ENCODE measurements around the gene KLHDC4.

DNA sequence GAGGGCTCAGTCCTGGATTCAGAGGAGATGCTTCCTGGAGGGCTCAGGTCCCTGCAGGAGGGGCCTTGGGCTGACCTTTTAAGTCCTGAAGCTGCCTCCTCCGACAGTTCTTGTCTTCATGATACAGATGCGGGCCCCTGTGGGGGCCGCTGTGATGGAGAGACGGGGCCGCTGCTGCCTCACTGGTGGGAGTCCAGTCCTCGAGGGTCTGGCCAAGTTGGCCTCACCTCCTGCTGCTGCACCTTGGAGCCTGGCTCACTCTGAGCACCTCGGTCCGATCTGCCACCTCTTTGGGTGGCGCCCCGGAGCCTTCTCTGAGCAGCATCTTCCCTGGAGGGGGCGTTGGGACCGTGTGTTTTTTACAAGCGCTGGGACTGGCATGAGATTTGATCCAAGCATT lies 79.1 kb downstream of the KLHDC4 start:
- TF ChIP-seq RAD21 (IDR thresholded peaks at IDR 0.05; ENCODE audit: low read length) (no peak), POLR2A (IDR thresholded peaks at IDR 0.05; ENCODE audit: low read depth, low read length) (no peak), RFX5 (IDR thresholded peaks at IDR 0.05; ENCODE audit: low read depth, low read length) (no peak), MXI1 (IDR thresholded peaks at IDR 0.05; ENCODE audit: borderline replicate concordance, low read depth, low read length) (no peak), NFE2L2 (IDR thresholded peaks at IDR 0.05; ENCODE audit: low read depth, low read length) (no peak), CHD1 (IDR thresholded peaks at IDR 0.05; ENCODE audit: low read depth, low read length) (no peak), CEBPB (IDR thresholded peaks at IDR 0.05; ENCODE audit: low read depth, low read length) (no peak), FOS (IDR thresholded peaks at IDR 0.05; ENCODE audit: low read depth, low read length) (no peak), MAZ (IDR thresholded peaks at IDR 0.05; ENCODE audit: borderline replicate concordance, low read depth, low read length) (no peak)
- TF ChIP-seq, protein P1, sequence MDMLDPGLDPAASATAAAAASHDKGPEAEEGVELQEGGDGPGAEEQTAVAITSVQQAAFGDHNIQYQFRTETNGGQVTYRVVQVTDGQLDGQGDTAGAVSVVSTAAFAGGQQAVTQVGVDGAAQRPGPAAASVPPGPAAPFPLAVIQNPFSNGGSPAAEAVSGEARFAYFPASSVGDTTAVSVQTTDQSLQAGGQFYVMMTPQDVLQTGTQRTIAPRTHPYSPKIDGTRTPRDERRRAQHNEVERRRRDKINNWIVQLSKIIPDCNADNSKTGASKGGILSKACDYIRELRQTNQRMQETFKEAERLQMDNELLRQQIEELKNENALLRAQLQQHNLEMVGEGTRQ (IDR thresholded peaks at IDR 0.05; ENCODE audit: low read depth, low read length) = no peak
- TF ChIP-seq, protein P2, sequence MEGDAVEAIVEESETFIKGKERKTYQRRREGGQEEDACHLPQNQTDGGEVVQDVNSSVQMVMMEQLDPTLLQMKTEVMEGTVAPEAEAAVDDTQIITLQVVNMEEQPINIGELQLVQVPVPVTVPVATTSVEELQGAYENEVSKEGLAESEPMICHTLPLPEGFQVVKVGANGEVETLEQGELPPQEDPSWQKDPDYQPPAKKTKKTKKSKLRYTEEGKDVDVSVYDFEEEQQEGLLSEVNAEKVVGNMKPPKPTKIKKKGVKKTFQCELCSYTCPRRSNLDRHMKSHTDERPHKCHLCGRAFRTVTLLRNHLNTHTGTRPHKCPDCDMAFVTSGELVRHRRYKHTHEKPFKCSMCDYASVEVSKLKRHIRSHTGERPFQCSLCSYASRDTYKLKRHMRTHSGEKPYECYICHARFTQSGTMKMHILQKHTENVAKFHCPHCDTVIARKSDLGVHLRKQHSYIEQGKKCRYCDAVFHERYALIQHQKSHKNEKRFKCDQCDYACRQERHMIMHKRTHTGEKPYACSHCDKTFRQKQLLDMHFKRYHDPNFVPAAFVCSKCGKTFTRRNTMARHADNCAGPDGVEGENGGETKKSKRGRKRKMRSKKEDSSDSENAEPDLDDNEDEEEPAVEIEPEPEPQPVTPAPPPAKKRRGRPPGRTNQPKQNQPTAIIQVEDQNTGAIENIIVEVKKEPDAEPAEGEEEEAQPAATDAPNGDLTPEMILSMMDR (conservative IDR thresholded peaks at IDR 0.05; ENCODE audit: low read depth, low read length) = no peak
- TF ChIP-seq, protein P3, sequence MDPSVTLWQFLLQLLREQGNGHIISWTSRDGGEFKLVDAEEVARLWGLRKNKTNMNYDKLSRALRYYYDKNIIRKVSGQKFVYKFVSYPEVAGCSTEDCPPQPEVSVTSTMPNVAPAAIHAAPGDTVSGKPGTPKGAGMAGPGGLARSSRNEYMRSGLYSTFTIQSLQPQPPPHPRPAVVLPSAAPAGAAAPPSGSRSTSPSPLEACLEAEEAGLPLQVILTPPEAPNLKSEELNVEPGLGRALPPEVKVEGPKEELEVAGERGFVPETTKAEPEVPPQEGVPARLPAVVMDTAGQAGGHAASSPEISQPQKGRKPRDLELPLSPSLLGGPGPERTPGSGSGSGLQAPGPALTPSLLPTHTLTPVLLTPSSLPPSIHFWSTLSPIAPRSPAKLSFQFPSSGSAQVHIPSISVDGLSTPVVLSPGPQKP (IDR thresholded peaks at IDR 0.05; ENCODE audit: borderline replicate concordance, low read depth, low read length) = no peak

Data from IMR-90 (cell line).